HepG2 (cell line): ENCODE results near the gene CUL4A. TPM values are rescaled to one million over a fixed set of nuclear protein-coding genes. Genes with fewer than 3 reads are reported as not detected.
A peak's percentile ranks its signal among the peaks of the same experiment; 100 is the strongest.

Experiments
- ATAC-seq: fragments of 200-7000 bp; cut with Tn5 transposase; 3 replicates; pipeline ENCODE4 v1.9.1; 2020; ENCODE audit warnings: mild to moderate bottlenecking, moderate library complexity
- BruUV-seq: library from RNA; stranded (reverse); fragments of 400-500 nt; replicated peaks from 2 replicates; lab custom pipeline; 2021; lab: Mats Ljungman, UMichigan
- CTCF ChIA-PET: fragments of 300-600 bp; formaldehyde crosslinking; extraction: SDS; loops from one replicate; lab custom pipeline; 2021; ENCODE audit warnings: low total read pairs, inconsistent platforms, low intra/inter-chr PET ratio; lab: Yijun Ruan, JAX
- POLR2A ChIA-PET: fragments of 350-600 bp; sonication (Branson Sonifier 250); formaldehyde crosslinking; loops from one replicate; lab custom pipeline; 2020; ENCODE audit warnings: antibody characterized with exemption, inconsistent platforms; lab: Yijun Ruan, JAX
- DNase-seq: peaks from one replicate; pipeline ENCODE4 v3.0.0-alpha.2; 2015; ENCODE audit warnings: low spot score
- FAIRE-seq: peaks from 3 replicates; lab custom pipeline; 2011; peaks lifted over from hg19 to GRCh38; lab: Jason Lieb, UNC
- H2AFZ ChIP-seq: one replicate; pipeline ENCODE4 v1.6.1; 2011; ENCODE audit warnings: low read length, inconsistent platforms
- H3K27ac ChIP-seq: fragments of 300-600 bp; 3 replicates; pipeline ENCODE4 v1.8.0; 2011; ENCODE audit warnings: mixed run types, mild to moderate bottlenecking, mixed read lengths, low read length, inconsistent platforms; ENCODE audit not compliant: insufficient read depth; ENCODE audit errors: extremely low read length
- H3K27me3 ChIP-seq, 2 experiments: fragments of 200-600 bp in 1 of 2; 2 replicates in 1 of 2; 3 replicates in 1 of 2; pipeline versions ENCODE4 v1.6.0 to v1.8.0; 2011; ENCODE audit warnings: low read length in 2 of 2, mild to moderate bottlenecking in 2 of 2, moderate library complexity in 2 of 2, inconsistent platforms in 1 of 2; ENCODE audit not compliant: insufficient read depth in 2 of 2, control insufficient read depth in 1 of 2
- H3K36me3 ChIP-seq, 2 experiments: fragments of 200-600 bp in 1 of 2; replicated peaks in 1 of 2; 2 replicates in 1 of 2; 3 replicates in 1 of 2; pipeline versions ENCODE4 v1.5.1 to v1.8.0; 2011; ENCODE audit warnings: low read length in 2 of 2, inconsistent platforms in 1 of 2; ENCODE audit not compliant: insufficient read depth in 2 of 2, control insufficient read depth in 1 of 2
- H3K4me1 ChIP-seq: 2 replicates; pipeline ENCODE4 v1.5.1; 2012; ENCODE audit warnings: low read length, inconsistent platforms; ENCODE audit not compliant: insufficient read depth
- H3K4me2 ChIP-seq: 2 replicates; pipeline ENCODE4 v1.6.0; 2011; ENCODE audit warnings: low read depth, low read length, inconsistent platforms
- H3K4me3 ChIP-seq, 3 experiments: fragments of 200-600 bp in 1 of 3; sonication (generic), shearing (Covaris generic) in 1 of 3; replicated peaks in 1 of 3; 2 replicates each; pipeline ENCODE4 v1.5.1; 2011 to 2016; ENCODE audit warnings: low read length in 3 of 3, inconsistent platforms in 2 of 3, low read depth in 2 of 3, mild to moderate bottlenecking in 2 of 3, control low read depth in 1 of 3, mixed read lengths in 1 of 3; ENCODE audit not compliant: insufficient read depth in 1 of 3
- H3K79me2 ChIP-seq: one replicate; pipeline ENCODE4 v1.6.1; 2011; ENCODE audit warnings: low read length, inconsistent platforms; ENCODE audit not compliant: insufficient read depth
- H3K9ac ChIP-seq: 2 replicates; pipeline ENCODE4 v1.6.0; 2011; ENCODE audit warnings: mild to moderate bottlenecking, low read depth, low read length, inconsistent platforms; ENCODE audit not compliant: insufficient read depth
- H3K9me3 ChIP-seq: 2 replicates; pipeline ENCODE4 v1.5.1; 2012; ENCODE audit warnings: mild to moderate bottlenecking, low read length
- H4K20me1 ChIP-seq: 2 replicates; pipeline ENCODE4 v1.6.0; 2011; ENCODE audit warnings: inconsistent platforms, mild to moderate bottlenecking, low read length, moderate library complexity; ENCODE audit not compliant: insufficient read depth
- FLYWCH1 ChIP-seq: sonication (generic); formaldehyde crosslinking; IDR thresholded peaks from 2 replicates; pipeline ENCODE4 v1.8.1; 2023; ENCODE audit warnings: mild to moderate bottlenecking, missing genetic modification reagents
- KLF9 ChIP-seq: IDR thresholded peaks from 2 replicates; pipeline ENCODE4 v1.6.1; 2016; ENCODE audit warnings: low read depth
- NONO ChIP-seq, 2 experiments: fragments of 450-650 bp in 1 of 2; sonication (generic) in 1 of 2; formaldehyde crosslinking in 1 of 2; IDR thresholded peaks in 1 of 2; conservative IDR thresholded peaks in 1 of 2; 2 replicates each; pipeline versions ENCODE4 v1.6.1 to v1.8.0; 2017 to 2022; ENCODE audit warnings: mild to moderate bottlenecking in 1 of 2, missing genetic modification reagents in 1 of 2, moderate library complexity in 1 of 2
- RFXAP ChIP-seq: sonication (generic); formaldehyde crosslinking; IDR thresholded peaks from 2 replicates; pipeline ENCODE4 v1.4.0; 2020; ENCODE audit warnings: missing genetic modification reagents, borderline replicate concordance
- SETDB1 ChIP-seq: sonication (generic); formaldehyde crosslinking; IDR thresholded peaks from 2 replicates; pipeline ENCODE4 v1.5.1; 2020; ENCODE audit warnings: missing genetic modification reagents, mild to moderate bottlenecking, borderline replicate concordance
- TBP ChIP-seq: sonication (generic); formaldehyde crosslinking; IDR thresholded peaks from 2 replicates; pipeline ENCODE4 v1.5.0; 2020; ENCODE audit warnings: missing genetic modification reagents
- ZFP62 ChIP-seq: sonication (generic); formaldehyde crosslinking; IDR thresholded peaks from 2 replicates; pipeline ENCODE4 v1.4.0; 2020; ENCODE audit warnings: missing genetic modification reagents
- ZFP82 ChIP-seq: sonication (generic); formaldehyde crosslinking; IDR thresholded peaks from 2 replicates; pipeline ENCODE4 v1.5.1; 2020; ENCODE audit warnings: mild to moderate bottlenecking, missing genetic modification reagents, borderline replicate concordance
- ZNF253 ChIP-seq: sonication (generic); formaldehyde crosslinking; IDR thresholded peaks from 2 replicates; pipeline ENCODE4 v1.8.0; 2022; ENCODE audit warnings: mild to moderate bottlenecking, missing genetic modification reagents, borderline replicate concordance
- ZNF33B ChIP-seq: sonication (generic); formaldehyde crosslinking; IDR thresholded peaks from 2 replicates; pipeline ENCODE4 v1.5.1; 2020; ENCODE audit warnings: mild to moderate bottlenecking, missing genetic modification reagents
- ZNF513 ChIP-seq: sonication (generic); formaldehyde crosslinking; conservative IDR thresholded peaks from 2 replicates; pipeline ENCODE4 v1.5.0; 2020; ENCODE audit warnings: missing genetic modification reagents
- ZNF543 ChIP-seq: sonication (generic); formaldehyde crosslinking; IDR thresholded peaks from 2 replicates; pipeline ENCODE4 v1.4.0; 2020; ENCODE audit warnings: mild to moderate bottlenecking, missing genetic modification reagents
- ZNF672 ChIP-seq: sonication (generic); formaldehyde crosslinking; IDR thresholded peaks from 2 replicates; pipeline ENCODE4 v1.8.1; 2022; ENCODE audit warnings: missing genetic modification reagents
- ZNF788 ChIP-seq: sonication (generic); formaldehyde crosslinking; IDR thresholded peaks from 2 replicates; pipeline ENCODE4 v1.5.0; 2020; ENCODE audit warnings: mild to moderate bottlenecking, missing genetic modification reagents, borderline replicate concordance
- WGBS: methylation state at CpG from one replicate; pipeline ENCODE4 v1.1.6; 2017; ENCODE audit warnings: low lambda C conversion rate; 5-methylcytosine and 5-hydroxymethylcytosine counted together
- in situ Hi-C: cut with HindIII; loops from 2 replicates; pipeline ENCODE4 v1.10.0; 2017; ENCODE audit warnings: low pct_unique_long_range_greater_than_20kb; ENCODE audit not compliant: extremely low pct_ligation_motif_present
- intact Hi-C: fragments of 100-400 bp; cut with micrococcal nuclease; formaldehyde crosslinking; loops from one replicate; pipeline ENCODE4 v1.10.0; 2022; ENCODE audit not compliant: unreplicated experiment
- polyA plus RNA-seq, 8 experiments: library from polyadenylated mRNA; depleted of rRNA in 3 of 8; stranded (reverse) in 7 of 8; unstranded in 1 of 8; fragments of >200 nt; fragmentation: Illumina TruSeq in 4 of 8; extraction: Trizol in 4 of 8; gene quantifications; 2 replicates each; pipeline versions ENCODE4 v1.2.1 to v1.2.3, GENCODE V29; 2011 to 2016; ENCODE audit warnings: low read depth in 4 of 8, missing spikeins in 1 of 8, mixed read lengths in 1 of 8; ENCODE audit not compliant: insufficient read depth in 1 of 8
- total RNA-seq, 5 experiments: library from RNA; depleted of rRNA; stranded (reverse); fragments of >200 nt; fragmentation: Illumina TruSeq; extraction: Trizol; gene quantifications; 2 replicates each; pipeline ENCODE4 v1.2.3, GENCODE V29; 2016; ENCODE audit warnings: low read depth in 1 of 5
- TF ChIP-seq, protein P1 (sequence below): sonication (generic); formaldehyde crosslinking; IDR thresholded peaks from 2 replicates; pipeline ENCODE4 v1.8.1; 2023; ENCODE audit warnings: mild to moderate bottlenecking, moderate library complexity, missing genetic modification reagents

The CUL4A gene
- total and polyA plus RNA-seq, 2 of the 13 experiments (the other 11 are each of a cell fraction or from before 2014, with no cell fraction given), result 51.2 to 75.3 TPM

- ATAC-seq, result no peak
- H3K36me3 ChIP-seq, result peaks cover 0 to 30% of the 10 kb centered on the region in 2 experiments; a peak in 2 of 5 replicates
- H3K4me2 ChIP-seq, result peak overlapping the region; percentile 82
- POLR2A ChIA-PET, result interaction anchor here (2.9 kb wide), 1 partner anchor 28 kb away, joined by 16 read pairs; no protein-coding TSS in a partner anchor
- in situ Hi-C loops (no loop called here), intact Hi-C loops (no loop called here)
- peak; percentile 4 for FAIRE-seq
- no peaks in the 10 kb centered on the region for H3K9me3 ChIP-seq
- TSS peak; percentile 63 for BruUV-seq
- peak overlapping the region; percentile 48; the same call in 1 of the 2 replicates for H3K9ac ChIP-seq
- peak overlapping the region; percentile 77 for H3K27ac ChIP-seq
- H2AFZ ChIP-seq, result no peak overlapping the region
- CTCF ChIA-PET, result no interaction called here
- 80% methylated on average over 6 of the region's 6 CpGs for WGBS
- H3K4me3 ChIP-seq, result peak overlapping the region; percentile 83 to 96 (median 83); a peak in 5 of 6 replicates
- TF ChIP-seq ZNF513 (CRISPR knock-in tag) (no peak), ZNF672 (CRISPR knock-in tag) (no peak), NONO (IDR thresholded peaks at IDR 0.05) (no peak), NONO (CRISPR knock-in tag; conservative IDR thresholded peaks at IDR 0.05) (no peak), ZFP62 (CRISPR knock-in tag) (no peak), SETDB1 (CRISPR knock-in tag) (no peak), ZNF788 (CRISPR knock-in tag) (no peak), FLYWCH1 (CRISPR knock-in tag) (no peak), ZFP82 (CRISPR knock-in tag) (0 out of 2 replicates have a peak, but pooled peaks have one; percentile 17), RFXAP (CRISPR knock-in tag) (no peak), ZNF543 (0 out of 2 replicates have a peak, but pooled peaks have one; percentile 10), KLF9 (CRISPR knock-in tag) (no peak), ZNF33B (CRISPR knock-in tag) (no peak), ZNF253 (CRISPR knock-in tag) (no peak), TBP (CRISPR knock-in tag) (no peak)
- TF ChIP-seq, protein P1, sequence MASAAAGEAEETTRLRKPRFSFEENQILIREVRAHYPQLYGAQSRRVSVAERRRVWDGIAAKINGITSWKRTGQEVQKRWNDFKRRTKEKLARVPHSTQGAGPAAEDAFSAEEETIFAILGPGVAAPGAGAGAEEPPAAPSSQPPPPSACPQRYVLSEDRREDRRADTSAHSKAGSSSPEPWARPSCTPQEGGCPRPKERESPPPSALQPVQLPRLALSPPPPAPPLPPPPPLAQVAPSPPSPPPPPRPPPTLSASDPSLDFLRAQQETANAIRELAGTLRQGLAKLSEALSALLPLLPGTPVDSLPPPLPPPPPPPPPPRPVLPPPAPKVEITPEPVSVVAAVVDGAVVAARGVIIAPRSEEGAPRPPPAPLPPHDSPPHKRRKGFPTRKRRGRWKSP (CRISPR knock-in tag), result no peak
- peaks cover 74% of the 10 kb centered on the region for H3K4me1 ChIP-seq
- H3K27me3 ChIP-seq, result no peaks in the 10 kb centered on the region
- H3K79me2 ChIP-seq, result peaks cover 87% of the 10 kb centered on the region
- H4K20me1 ChIP-seq, result peaks cover 47% of the 10 kb centered on the region
- DNase-seq, result no peak
These were observed 1.4 kb downstream of the CUL4A start for GRCh38 chr13:113210833-113211232.
